Left kidney (tissue), 2 donors: ENCODE results near the gene MAML2. TPM values are rescaled to one million over a fixed set of nuclear protein-coding genes. Genes with fewer than 3 reads are reported as not detected.
"Not testable (repeated sequence)": the region's sequence is repeated elsewhere in the genome, so short reads cannot be mapped to it uniquely, and the experiment has no call there.

Experiments used
- DNase-seq: peaks from one replicate; pipeline ENCODE4 v3.0.0-alpha.2; 2013
- polyA plus RNA-seq: library from polyadenylated mRNA; unstranded; fragments of 120-200 nt; gene quantifications from one replicate; pipeline ENCODE4 v1.2.1, GENCODE V29; 2013; ENCODE audit not compliant: insufficient read length

MAML2 gene
- polyA plus RNA-seq, 1 donor: 31.7 TPM

GRCh38 chr11:96186806-96187205, 156.2 kb downstream of the MAML2 start:
- DNase-seq: no peak

DNA sequence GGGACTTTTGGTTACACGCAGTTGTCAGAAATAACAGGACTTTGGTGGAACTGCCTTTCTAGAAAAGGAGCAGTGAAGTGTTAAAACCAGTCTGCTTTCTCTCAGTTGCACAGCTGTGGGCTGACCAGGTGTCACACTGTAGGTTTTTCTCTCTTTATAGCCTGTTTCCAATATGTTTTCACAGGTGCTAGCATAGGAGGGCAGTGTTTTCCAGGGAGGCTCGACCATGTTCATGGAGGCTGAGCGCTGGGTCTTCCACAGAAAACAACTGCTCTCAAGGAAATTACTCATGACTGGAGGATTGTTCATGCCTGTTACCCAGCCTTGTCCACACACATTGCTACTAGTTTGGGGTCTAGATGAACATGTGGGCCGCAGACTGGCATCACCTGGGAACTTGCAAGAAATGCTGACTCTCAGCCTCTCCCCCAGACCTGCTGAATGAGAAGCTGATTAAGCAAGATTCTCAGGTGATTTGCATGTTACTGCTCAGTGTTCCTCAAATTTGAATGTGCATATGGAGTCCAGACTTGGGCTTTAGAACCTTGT, 157.7 kb downstream of the MAML2 start:
- no peak for DNase-seq

DNA sequence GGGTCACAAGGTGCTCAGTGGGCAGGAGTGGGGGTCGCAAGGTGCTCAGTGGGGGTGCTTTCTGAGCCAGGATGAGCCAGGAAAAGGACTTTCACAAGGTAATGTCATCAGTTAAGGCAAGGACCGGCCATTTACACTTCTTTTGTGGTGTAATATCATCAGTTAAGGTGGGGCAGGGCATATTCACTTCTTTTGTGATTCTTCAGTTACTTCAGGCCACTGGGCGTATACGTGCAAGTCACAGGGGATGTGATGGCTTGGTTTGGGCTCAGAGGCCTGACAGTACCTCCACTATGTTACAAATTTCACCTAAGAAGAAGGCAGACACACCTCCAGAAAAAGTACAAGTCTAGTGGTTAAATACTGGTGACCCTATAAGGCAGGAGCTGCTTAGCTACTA, 162.1 kb downstream of the MAML2 start:
- not testable (repeated sequence) for DNase-seq

GRCh38 chr11:96180341-96180740, 162.7 kb downstream of the MAML2 start:
- no peak for DNase-seq

DNA sequence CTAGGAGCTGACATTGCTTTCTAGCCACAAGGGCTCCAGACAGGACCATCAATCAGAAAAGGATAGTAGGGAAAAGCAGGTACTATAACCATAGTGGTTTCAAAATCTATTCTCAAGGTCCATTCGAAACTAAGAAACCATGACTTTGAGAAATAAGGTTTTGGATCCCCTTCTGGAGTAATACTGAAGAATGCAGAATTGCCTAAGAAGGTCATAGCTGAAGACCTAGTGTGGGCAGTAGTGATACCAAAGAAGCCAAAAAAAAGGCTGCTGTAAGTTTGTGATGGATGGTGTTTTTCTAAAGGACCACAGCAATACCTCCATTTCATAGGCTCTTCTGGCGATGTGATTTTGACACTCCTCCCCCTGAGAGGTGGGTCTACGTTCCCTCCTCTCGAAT, 163.1 kb downstream of the MAML2 start:
- no peak for DNase-seq

GRCh38 chr11:96178887-96179279, 164.1 kb downstream of the MAML2 start:
- DNase-seq: no peak

- DNase-seq: no peak
These were observed 164.7 kb downstream of the MAML2 start for GRCh38 chr11:96178049-96178886.

- no peak for DNase-seq
These were observed 165.8 kb downstream of the MAML2 start for GRCh38 chr11:96177146-96177545.

- DNase-seq: no peak
These were observed 169.1 kb downstream of the MAML2 start for GRCh38 chr11:96173906-96174305.

DNA sequence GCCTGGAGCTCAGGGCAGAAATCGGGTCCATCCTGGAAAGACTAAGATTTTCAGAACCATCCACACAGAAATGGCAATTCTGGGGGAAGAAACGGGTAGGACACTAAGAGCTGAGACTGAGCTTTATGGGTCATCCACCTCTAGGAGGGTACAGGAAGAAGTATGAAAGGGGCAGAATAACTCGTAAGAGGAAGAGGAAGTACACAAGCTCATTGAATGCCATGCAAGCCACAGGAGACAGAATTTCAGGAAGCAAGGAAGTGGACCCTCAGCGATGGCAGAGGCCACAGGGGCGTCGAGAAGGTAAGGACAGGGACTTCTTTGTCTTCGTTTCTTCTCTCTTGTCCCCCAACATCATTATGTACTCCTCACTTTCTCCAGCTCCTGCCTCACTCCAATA, 169.6 kb downstream of the MAML2 start:
- no peak for DNase-seq

- DNase-seq: no peak
These were observed 170.4 kb downstream of the MAML2 start for GRCh38 chr11:96172604-96173003.

DNA sequence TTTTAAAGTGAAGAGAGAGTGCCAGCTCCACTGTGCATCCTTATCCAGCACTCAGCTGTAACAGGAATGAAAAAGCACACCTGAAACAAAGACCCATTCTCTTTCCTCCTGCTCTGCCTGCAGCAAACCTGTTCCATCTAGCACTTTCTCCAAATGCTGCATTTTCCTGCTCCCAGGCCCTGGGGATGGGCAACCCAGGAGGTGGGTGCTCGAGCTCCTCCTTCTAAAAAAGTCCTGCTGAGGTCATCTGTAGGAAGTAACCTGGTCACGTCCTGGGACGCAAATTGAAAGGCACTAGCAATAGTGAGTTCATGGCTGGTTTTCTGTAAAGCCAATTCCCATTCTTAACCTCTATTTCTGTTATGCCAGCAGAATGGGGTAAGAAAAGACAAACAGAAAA, 173.7 kb downstream of the MAML2 start:
- DNase-seq: no peak

GRCh38 chr11:96168623-96169022, 174.4 kb downstream of the MAML2 start:
- no peak for DNase-seq

DNA sequence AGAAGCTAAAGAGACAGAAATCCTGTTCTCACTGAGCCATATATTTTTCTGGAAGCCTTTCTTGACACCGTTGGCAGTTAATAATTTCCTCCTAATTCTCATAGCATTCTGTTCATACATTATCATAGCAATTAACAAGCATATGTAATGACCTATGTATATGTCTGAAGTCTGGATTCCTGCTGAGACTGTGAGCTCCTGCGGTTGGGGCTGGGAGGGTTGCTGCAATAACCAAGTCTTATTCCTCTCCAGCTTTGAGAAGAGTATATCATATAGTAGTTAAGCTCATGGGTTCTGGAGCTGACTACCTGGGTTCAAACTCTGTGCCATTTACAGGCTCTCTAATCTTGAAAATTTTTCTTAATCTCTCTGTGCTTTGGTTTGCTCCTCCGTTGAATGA, 175.2 kb downstream of the MAML2 start:
- no peak for DNase-seq

GRCh38 chr11:96167203-96167758, 175.7 kb downstream of the MAML2 start:
- DNase-seq: no peak

- DNase-seq: no peak
These were observed 180.0 kb downstream of the MAML2 start for GRCh38 chr11:96162816-96163499.

DNA sequence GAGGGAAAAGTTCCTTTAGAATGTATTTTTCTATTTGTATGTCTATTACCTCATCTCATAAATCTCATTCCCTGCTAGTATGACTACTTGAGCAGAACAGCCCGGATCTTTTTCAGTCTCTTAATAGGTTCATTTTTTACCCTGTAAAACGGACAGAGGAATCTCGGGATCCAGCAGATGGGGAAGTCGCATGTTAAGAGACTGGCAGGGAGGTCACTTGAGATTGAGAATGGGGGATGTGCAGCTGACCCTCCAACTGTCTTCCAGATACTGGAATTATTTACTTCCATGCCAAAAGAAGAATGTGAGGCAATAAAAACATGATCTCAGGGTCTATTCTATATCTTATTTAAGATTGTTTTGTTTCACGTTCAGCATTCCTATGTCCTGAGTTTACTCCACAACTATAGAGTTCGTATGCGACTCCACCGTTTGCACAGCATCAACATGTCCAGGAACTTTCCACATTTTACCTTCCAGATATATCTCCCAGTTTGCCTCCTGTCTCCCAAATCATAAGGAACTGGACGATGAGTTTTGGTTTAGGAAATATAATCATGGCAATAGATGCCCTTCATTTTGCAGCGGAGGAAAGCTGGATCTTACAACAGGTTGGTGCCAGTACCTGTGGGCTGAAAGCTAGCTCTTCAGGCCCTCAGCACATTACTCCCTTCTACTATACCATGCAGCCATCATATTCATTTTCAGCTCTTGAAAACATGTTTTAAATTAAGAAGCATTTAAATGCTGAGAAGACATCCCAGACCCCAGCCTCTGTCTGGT, 181.5 kb downstream of the MAML2 start:
- peak; percentile 76 for DNase-seq

GRCh38 chr11:96160732-96161306, 182.2 kb downstream of the MAML2 start:
- no peak for DNase-seq

DNA sequence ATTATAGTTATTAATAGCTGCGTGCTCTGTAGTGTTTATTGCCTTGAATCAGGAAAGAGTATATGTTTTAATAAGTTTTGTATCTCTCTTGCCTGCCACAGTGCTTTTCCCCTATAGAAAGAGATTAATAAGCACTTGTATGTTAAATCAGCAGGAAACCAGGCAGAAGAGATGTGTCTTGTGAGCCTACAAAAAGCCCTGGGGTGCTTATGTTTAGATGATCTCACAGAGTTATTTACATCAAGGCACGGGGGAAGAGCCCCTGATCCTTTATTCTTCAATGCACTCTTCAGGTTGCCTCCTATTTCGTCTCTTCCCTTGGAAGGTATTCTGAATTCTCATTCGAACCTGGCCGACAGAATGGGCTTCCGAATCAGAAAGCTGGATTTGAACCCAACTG, 183.0 kb downstream of the MAML2 start:
- DNase-seq: no peak

- no peak for DNase-seq
These were observed 184.9 kb downstream of the MAML2 start for GRCh38 chr11:96158126-96158525.

- DNase-seq: no peak
These were observed 185.5 kb downstream of the MAML2 start for GRCh38 chr11:96157517-96157873.

DNA sequence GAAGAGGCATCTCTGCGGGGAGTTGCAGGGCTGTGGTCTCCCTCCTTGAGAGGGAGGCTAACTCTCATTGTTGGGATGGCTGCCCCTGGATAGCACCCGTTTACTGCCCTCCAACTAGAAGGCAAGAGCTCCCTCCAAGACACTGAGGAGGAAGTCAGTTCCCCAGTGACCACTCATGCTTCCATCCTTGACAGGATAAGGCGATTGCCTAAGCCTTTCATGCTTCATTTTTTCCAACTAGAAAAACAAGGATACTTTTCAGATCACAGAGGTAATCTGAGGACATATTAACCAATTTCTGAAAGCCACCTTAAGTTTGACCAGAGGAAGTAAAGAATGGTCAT, 186.6 kb downstream of the MAML2 start:
- no peak for DNase-seq
